GM19372 (cell line): ENCODE measurements around the gene PPAT.
"Not testable (repeated sequence)": the region's sequence is repeated elsewhere in the genome, so short reads cannot be mapped to it uniquely, and the experiment has no call there.

Experiments used
- ATAC-seq: cut with Tn5 transposase; IDR thresholded peaks from one replicate; pipeline ENCODE4 v1.9.1; 2021; ENCODE audit warnings: mild to moderate bottlenecking, low read depth, moderate library complexity; ENCODE audit not compliant: unreplicated experiment

The PPAT gene

GRCh38 chr4:56435140-56435926 lies at the start of gene PPAT:
Gene PPAT, minus strand, starts transcription at chr4:56435615. Its CDS starts 138 bp downstream, at chr4:56435477.
- peak; percentile 69 for ATAC-seq

GRCh38 chr4:56480691-56481090 lies 45.3 kb upstream of the PPAT start:
- no peak for ATAC-seq

GRCh38 chr4:56477192-56477702 lies 41.8 kb upstream of the PPAT start:
- no peak for ATAC-seq

- peak; percentile 75 for ATAC-seq
Measured at GRCh38 chr4:56475917-56476316, 40.5 kb upstream of the PPAT start.

GRCh38 chr4:56469489-56470210 lies 34.2 kb upstream of the PPAT start:
- ATAC-seq, result no peak

GRCh38 chr4:56468097-56468422 lies 32.6 kb upstream of the PPAT start:
- peak; percentile 39 for ATAC-seq

- ATAC-seq, result peak; percentile 93
Measured at GRCh38 chr4:56467284-56468096, 32.1 kb upstream of the PPAT start, which contains the start of gene SRP72. Gene SRP72, plus strand, starts transcription at chr4:56467617. Its CDS starts 19 bp downstream, at chr4:56467636.

GRCh38 chr4:56466910-56467283 lies 31.5 kb upstream of the PPAT start:
- no peak for ATAC-seq

GRCh38 chr4:56466296-56466761 lies 30.9 kb upstream of the PPAT start:
- ATAC-seq, result not testable (repeated sequence)

- ATAC-seq, result no peak
Measured at GRCh38 chr4:56465599-56466295, 30.3 kb upstream of the PPAT start.

GRCh38 chr4:56464581-56464980 lies 29.2 kb upstream of the PPAT start:
- ATAC-seq, result no peak

GRCh38 chr4:56463711-56464110 lies 28.3 kb upstream of the PPAT start:
- ATAC-seq, result no peak

GRCh38 chr4:56462157-56462556 lies 26.7 kb upstream of the PPAT start:
- ATAC-seq, result no peak

- no peak for ATAC-seq
Measured at GRCh38 chr4:56460085-56460484, 24.7 kb upstream of the PPAT start.

GRCh38 chr4:56450342-56450741 lies 14.9 kb upstream of the PPAT start:
- ATAC-seq, result no peak

- not testable (repeated sequence) for ATAC-seq
Measured at GRCh38 chr4:56449475-56449874, 14.1 kb upstream of the PPAT start.

GRCh38 chr4:56448301-56448700 lies 12.9 kb upstream of the PPAT start:
- no peak for ATAC-seq

- no peak for ATAC-seq
Measured at GRCh38 chr4:56445699-56446098, 10.3 kb upstream of the PPAT start.

- ATAC-seq, result no peak
Measured at GRCh38 chr4:56444719-56445118, 9.3 kb upstream of the PPAT start.

GRCh38 chr4:56440983-56441382 lies 5.6 kb upstream of the PPAT start:
- ATAC-seq, result no peak
